SK-N-MC (cell line): ENCODE data around the gene BATF3.

Experiments
- EZH2 ChIP-seq: fragments of 200-600 bp; sonication (generic); IDR thresholded peaks from one replicate; pipeline ENCODE4 v1.6.1; 2017; ENCODE audit warnings: antibody characterized with exemption
- FOXP2 ChIP-seq: optimal IDR thresholded peaks from 2 replicates; pipeline ENCODE3; 2011; ENCODE audit warnings: mild to moderate bottlenecking, moderate library complexity; ENCODE audit not compliant: insufficient read depth; ENCODE audit errors: extremely low read length, control extremely low read depth
- POLR2AphosphoS5 ChIP-seq: IDR thresholded peaks from 2 replicates; pipeline ENCODE4 v1.6.1; 2012; ENCODE audit warnings: mild to moderate bottlenecking, low read depth, low read length, borderline replicate concordance

- TF ChIP-seq POLR2AphosphoS5, result no peak
- no peak for TF ChIP-seq EZH2
- no peak for TF ChIP-seq FOXP2
These were observed 29.3 kb downstream of the BATF3 start for GRCh38 chr1:212670301-212670700.
